ENCODE measurements around the gene PFDN4.

- TF ChIP-seq, protein P1, sequence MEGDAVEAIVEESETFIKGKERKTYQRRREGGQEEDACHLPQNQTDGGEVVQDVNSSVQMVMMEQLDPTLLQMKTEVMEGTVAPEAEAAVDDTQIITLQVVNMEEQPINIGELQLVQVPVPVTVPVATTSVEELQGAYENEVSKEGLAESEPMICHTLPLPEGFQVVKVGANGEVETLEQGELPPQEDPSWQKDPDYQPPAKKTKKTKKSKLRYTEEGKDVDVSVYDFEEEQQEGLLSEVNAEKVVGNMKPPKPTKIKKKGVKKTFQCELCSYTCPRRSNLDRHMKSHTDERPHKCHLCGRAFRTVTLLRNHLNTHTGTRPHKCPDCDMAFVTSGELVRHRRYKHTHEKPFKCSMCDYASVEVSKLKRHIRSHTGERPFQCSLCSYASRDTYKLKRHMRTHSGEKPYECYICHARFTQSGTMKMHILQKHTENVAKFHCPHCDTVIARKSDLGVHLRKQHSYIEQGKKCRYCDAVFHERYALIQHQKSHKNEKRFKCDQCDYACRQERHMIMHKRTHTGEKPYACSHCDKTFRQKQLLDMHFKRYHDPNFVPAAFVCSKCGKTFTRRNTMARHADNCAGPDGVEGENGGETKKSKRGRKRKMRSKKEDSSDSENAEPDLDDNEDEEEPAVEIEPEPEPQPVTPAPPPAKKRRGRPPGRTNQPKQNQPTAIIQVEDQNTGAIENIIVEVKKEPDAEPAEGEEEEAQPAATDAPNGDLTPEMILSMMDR (IDR thresholded peaks at IDR 0.05), result no peak
- TF ChIP-seq POLR2A (IDR thresholded peaks at IDR 0.05), result no peak
Measured at GRCh38 chr20:54257071-54257816, 49.4 kb downstream of the PFDN4 start.
